HepG2 (cell line): Measurements from ENCODE around the gene USP30. TPM values are rescaled to one million over a fixed set of nuclear protein-coding genes. Genes with fewer than 3 reads are reported as not detected.

Experiments used
- PHF5A ChIP-seq: IDR thresholded peaks from one replicate; pipeline ENCODE4 v1.6.1; 2018; ENCODE audit warnings: low read depth, missing genetic modification reagents; ENCODE audit not compliant: unreplicated experiment
- SMAD1 ChIP-seq: sonication (generic); formaldehyde crosslinking; IDR thresholded peaks from 2 replicates; pipeline ENCODE4 v1.4.0; 2020; ENCODE audit warnings: missing genetic modification reagents, low read depth, mild to moderate bottlenecking, borderline replicate concordance
- SMARCC2 ChIP-seq: fragments of 450-650 bp; IDR thresholded peaks from 2 replicates; pipeline ENCODE4 v1.6.1; 2017; ENCODE audit warnings: antibody characterized with exemption, mild to moderate bottlenecking
- ZNF644 ChIP-seq: IDR thresholded peaks from 2 replicates; pipeline ENCODE4 v1.6.1; 2016; ENCODE audit warnings: low read depth
- ZNF773 ChIP-seq: sonication (generic); formaldehyde crosslinking; IDR thresholded peaks from 2 replicates; pipeline ENCODE4 v1.4.0; 2020; ENCODE audit warnings: missing genetic modification reagents, borderline replicate concordance
- polyA plus RNA-seq, 8 experiments: library from polyadenylated mRNA; depleted of rRNA in 3 of 8; stranded (reverse) in 7 of 8; unstranded in 1 of 8; fragments of >200 nt; fragmentation: Illumina TruSeq in 4 of 8; extraction: Trizol in 4 of 8; gene quantifications; 2 replicates each; pipeline versions ENCODE4 v1.2.1 to v1.2.3, GENCODE V29; 2011 to 2016; ENCODE audit warnings: low read depth in 4 of 8, missing spikeins in 1 of 8, mixed read lengths in 1 of 8; ENCODE audit not compliant: insufficient read depth in 1 of 8
- total RNA-seq, 5 experiments: library from RNA; depleted of rRNA; stranded (reverse); fragments of >200 nt; fragmentation: Illumina TruSeq; extraction: Trizol; gene quantifications; 2 replicates each; pipeline ENCODE4 v1.2.3, GENCODE V29; 2016; ENCODE audit warnings: low read depth in 1 of 5
- TF ChIP-seq, protein P1 (sequence below): sonication (generic); formaldehyde crosslinking; conservative IDR thresholded peaks from 2 replicates; pipeline ENCODE4 v1.8.0; 2022; ENCODE audit warnings: missing genetic modification reagents
- TF ChIP-seq, protein P2 (sequence below): sonication (generic); formaldehyde crosslinking; IDR thresholded peaks from 2 replicates; pipeline ENCODE4 v1.4.0; 2020; ENCODE audit warnings: missing genetic modification reagents, mild to moderate bottlenecking, borderline replicate concordance
- TF ChIP-seq, protein P3 (sequence below): IDR thresholded peaks from 2 replicates; pipeline ENCODE4 v1.6.1; 2016; ENCODE audit warnings: low read depth, control low read depth
- TF ChIP-seq, protein P4 (sequence below), 2 experiments: IDR thresholded peaks; 2 replicates each; pipeline ENCODE4 v1.6.1; 2011 to 2012; ENCODE audit warnings: low read length in 2 of 2, borderline replicate concordance in 1 of 2, low read depth in 1 of 2, mild to moderate bottlenecking in 1 of 2, moderate library complexity in 1 of 2
- TF ChIP-seq, protein P5 (sequence below): IDR thresholded peaks from 2 replicates; pipeline ENCODE4 v1.6.1; 2016; ENCODE audit warnings: missing compliant biosample characterization, missing genetic modification reagents, borderline replicate concordance
- TF ChIP-seq, protein P6 (sequence below): sonication (generic); formaldehyde crosslinking; IDR thresholded peaks from 2 replicates; pipeline ENCODE4 v1.5.1; 2020; ENCODE audit warnings: mild to moderate bottlenecking, missing genetic modification reagents

Gene USP30
- total and polyA plus RNA-seq, 2 of the 13 experiments (the other 11 are each of a cell fraction or from before 2014, with no cell fraction given): 11.2 to 20.8 TPM

DNA sequence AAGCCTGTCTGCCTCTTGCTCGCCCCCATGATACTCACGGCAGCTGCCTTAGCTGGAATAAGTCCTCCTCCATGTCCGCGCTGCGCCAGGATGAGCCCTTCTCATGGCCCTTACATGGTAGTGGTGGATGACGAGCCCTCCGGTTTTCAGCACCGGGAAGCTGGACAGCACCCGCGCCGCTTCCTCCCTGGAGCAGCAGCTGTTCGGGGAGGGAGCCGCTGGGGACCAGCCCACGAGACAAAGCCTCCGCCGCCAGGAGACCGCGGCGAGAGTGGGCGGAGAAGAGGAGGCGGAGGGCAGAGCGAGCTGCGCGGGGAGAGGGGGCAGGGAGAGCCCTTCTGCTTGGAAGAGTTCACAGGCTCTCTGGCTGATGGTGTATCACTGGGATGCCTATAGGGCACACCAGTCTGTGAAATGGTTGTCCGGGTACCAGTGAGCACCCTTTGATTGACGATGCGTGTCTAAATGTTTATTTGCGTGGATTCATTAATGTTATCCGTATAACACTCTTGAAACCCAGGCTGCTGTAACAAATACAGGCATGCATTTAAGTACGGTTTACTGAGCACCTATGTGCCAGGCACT lies 31.5 kb upstream of the USP30 start, which contains the start of gene SVOP (continued):
- TF ChIP-seq, protein P1, sequence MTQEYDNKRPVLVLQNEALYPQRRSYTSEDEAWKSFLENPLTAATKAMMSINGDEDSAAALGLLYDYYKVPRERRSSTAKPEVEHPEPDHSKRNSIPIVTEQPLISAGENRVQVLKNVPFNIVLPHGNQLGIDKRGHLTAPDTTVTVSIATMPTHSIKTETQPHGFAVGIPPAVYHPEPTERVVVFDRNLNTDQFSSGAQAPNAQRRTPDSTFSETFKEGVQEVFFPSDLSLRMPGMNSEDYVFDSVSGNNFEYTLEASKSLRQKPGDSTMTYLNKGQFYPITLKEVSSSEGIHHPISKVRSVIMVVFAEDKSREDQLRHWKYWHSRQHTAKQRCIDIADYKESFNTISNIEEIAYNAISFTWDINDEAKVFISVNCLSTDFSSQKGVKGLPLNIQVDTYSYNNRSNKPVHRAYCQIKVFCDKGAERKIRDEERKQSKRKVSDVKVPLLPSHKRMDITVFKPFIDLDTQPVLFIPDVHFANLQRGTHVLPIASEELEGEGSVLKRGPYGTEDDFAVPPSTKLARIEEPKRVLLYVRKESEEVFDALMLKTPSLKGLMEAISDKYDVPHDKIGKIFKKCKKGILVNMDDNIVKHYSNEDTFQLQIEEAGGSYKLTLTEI (CRISPR knock-in tag): no peak
- TF ChIP-seq, protein P2, sequence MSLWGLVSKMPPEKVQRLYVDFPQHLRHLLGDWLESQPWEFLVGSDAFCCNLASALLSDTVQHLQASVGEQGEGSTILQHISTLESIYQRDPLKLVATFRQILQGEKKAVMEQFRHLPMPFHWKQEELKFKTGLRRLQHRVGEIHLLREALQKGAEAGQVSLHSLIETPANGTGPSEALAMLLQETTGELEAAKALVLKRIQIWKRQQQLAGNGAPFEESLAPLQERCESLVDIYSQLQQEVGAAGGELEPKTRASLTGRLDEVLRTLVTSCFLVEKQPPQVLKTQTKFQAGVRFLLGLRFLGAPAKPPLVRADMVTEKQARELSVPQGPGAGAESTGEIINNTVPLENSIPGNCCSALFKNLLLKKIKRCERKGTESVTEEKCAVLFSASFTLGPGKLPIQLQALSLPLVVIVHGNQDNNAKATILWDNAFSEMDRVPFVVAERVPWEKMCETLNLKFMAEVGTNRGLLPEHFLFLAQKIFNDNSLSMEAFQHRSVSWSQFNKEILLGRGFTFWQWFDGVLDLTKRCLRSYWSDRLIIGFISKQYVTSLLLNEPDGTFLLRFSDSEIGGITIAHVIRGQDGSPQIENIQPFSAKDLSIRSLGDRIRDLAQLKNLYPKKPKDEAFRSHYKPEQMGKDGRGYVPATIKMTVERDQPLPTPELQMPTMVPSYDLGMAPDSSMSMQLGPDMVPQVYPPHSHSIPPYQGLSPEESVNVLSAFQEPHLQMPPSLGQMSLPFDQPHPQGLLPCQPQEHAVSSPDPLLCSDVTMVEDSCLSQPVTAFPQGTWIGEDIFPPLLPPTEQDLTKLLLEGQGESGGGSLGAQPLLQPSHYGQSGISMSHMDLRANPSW (CRISPR knock-in tag): no peak
- TF ChIP-seq, protein P3, sequence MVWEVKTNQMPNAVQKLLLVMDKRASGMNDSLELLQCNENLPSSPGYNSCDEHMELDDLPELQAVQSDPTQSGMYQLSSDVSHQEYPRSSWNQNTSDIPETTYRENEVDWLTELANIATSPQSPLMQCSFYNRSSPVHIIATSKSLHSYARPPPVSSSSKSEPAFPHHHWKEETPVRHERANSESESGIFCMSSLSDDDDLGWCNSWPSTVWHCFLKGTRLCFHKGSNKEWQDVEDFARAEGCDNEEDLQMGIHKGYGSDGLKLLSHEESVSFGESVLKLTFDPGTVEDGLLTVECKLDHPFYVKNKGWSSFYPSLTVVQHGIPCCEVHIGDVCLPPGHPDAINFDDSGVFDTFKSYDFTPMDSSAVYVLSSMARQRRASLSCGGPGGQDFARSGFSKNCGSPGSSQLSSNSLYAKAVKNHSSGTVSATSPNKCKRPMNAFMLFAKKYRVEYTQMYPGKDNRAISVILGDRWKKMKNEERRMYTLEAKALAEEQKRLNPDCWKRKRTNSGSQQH (CRISPR knock-in tag): peak; percentile 93
- TF ChIP-seq SMAD1 (CRISPR knock-in tag) (no peak), SMARCC2 (no peak), ZNF773 (CRISPR knock-in tag) (peak; percentile 87; the same call in 1 of the 2 replicates), PHF5A (CRISPR knock-in tag) (peak; percentile 34), ZNF644 (CRISPR knock-in tag) (peak; percentile 80)
- TF ChIP-seq, protein P4, sequence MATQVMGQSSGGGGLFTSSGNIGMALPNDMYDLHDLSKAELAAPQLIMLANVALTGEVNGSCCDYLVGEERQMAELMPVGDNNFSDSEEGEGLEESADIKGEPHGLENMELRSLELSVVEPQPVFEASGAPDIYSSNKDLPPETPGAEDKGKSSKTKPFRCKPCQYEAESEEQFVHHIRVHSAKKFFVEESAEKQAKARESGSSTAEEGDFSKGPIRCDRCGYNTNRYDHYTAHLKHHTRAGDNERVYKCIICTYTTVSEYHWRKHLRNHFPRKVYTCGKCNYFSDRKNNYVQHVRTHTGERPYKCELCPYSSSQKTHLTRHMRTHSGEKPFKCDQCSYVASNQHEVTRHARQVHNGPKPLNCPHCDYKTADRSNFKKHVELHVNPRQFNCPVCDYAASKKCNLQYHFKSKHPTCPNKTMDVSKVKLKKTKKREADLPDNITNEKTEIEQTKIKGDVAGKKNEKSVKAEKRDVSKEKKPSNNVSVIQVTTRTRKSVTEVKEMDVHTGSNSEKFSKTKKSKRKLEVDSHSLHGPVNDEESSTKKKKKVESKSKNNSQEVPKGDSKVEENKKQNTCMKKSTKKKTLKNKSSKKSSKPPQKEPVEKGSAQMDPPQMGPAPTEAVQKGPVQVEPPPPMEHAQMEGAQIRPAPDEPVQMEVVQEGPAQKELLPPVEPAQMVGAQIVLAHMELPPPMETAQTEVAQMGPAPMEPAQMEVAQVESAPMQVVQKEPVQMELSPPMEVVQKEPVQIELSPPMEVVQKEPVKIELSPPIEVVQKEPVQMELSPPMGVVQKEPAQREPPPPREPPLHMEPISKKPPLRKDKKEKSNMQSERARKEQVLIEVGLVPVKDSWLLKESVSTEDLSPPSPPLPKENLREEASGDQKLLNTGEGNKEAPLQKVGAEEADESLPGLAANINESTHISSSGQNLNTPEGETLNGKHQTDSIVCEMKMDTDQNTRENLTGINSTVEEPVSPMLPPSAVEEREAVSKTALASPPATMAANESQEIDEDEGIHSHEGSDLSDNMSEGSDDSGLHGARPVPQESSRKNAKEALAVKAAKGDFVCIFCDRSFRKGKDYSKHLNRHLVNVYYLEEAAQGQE (IDR thresholded peaks at IDR 0.05; ENCODE audit: borderline replicate concordance in 1 of 2, low read depth in 1 of 2, low read length in 2 of 2): peak in 1 of 2 experiments; percentile 100
- TF ChIP-seq, protein P5, sequence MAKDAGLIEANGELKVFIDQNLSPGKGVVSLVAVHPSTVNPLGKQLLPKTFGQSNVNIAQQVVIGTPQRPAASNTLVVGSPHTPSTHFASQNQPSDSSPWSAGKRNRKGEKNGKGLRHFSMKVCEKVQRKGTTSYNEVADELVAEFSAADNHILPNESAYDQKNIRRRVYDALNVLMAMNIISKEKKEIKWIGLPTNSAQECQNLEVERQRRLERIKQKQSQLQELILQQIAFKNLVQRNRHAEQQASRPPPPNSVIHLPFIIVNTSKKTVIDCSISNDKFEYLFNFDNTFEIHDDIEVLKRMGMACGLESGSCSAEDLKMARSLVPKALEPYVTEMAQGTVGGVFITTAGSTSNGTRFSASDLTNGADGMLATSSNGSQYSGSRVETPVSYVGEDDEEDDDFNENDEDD (CRISPR knock-in tag): peak; percentile 52; the same call in 1 of the 2 replicates
- TF ChIP-seq, protein P6, sequence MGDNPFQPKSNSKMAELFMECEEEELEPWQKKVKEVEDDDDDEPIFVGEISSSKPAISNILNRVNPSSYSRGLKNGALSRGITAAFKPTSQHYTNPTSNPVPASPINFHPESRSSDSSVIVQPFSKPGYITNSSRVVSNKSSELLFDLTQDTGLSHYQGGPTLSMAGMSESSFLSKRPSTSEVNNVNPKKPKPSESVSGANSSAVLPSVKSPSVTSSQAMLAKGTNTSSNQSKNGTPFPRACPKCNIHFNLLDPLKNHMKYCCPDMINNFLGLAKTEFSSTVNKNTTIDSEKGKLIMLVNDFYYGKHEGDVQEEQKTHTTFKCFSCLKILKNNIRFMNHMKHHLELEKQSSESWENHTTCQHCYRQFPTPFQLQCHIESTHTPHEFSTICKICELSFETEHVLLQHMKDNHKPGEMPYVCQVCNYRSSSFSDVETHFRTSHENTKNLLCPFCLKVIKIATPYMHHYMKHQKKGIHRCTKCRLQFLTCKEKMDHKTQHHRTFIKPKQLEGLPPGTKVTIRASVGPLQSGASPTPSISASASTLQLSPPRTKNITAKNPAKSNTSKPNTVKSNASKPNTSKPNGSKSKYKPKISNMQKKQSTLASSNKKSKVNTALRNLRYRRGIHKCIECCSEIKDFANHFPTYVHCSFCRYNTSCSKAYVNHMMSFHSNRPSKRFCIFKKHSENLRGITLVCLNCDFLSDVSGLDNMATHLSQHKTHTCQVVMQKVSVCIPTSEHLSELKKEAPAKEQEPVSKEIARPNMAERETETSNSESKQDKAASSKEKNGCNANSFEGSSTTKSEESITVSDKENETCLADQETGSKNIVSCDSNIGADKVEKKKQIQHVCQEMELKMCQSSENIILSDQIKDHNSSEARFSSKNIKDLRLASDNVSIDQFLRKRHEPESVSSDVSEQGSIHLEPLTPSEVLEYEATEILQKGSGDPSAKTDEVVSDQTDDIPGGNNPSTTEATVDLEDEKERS (CRISPR knock-in tag): no peak
